IMR-90 (cell line): ENCODE results near the gene BRDT. TPM values are rescaled to one million over a fixed set of nuclear protein-coding genes. Genes with fewer than 3 reads are reported as not detected.
A peak's percentile ranks its signal among the peaks of the same experiment; 100 is the strongest.

Experiments
- ATAC-seq: fragments of 200-7000 bp; cut with Tn5 transposase; 2 replicates; pipeline ENCODE4 v1.9.1; 2020; ENCODE audit warnings: low read depth, mild to moderate bottlenecking, moderate library complexity
- BruUV-seq: library from RNA; stranded (reverse); fragments of 400-500 nt; replicated peaks from 2 replicates; lab custom pipeline; 2021; lab: Mats Ljungman, UMichigan
- CTCF ChIA-PET: fragments of 300-600 bp; formaldehyde crosslinking; extraction: SDS; loops from one replicate; lab custom pipeline; 2021; ENCODE audit warnings: antibody characterized with exemption; lab: Yijun Ruan, JAX
- POLR2A ChIA-PET: fragments of 300-600 bp; sonication (Branson Sonifier 250); formaldehyde crosslinking; loops from one replicate; lab custom pipeline; 2022; ENCODE audit warnings: antibody characterized with exemption; ENCODE audit not compliant: unreplicated experiment; lab: Charles Lee
- DNase-seq: peaks from one replicate; pipeline ENCODE4 v3.0.0; 2013
- H2AFZ ChIP-seq: replicated peaks from 2 replicates; pipeline ENCODE3; 2013; ENCODE audit warnings: low read length, mild to moderate bottlenecking; ENCODE audit not compliant: poor library complexity
- H2AK5ac ChIP-seq: 2 replicates; pipeline ENCODE4 v1.6.1; 2013; ENCODE audit warnings: low read depth, low read length, inconsistent platforms
- H2AK9ac ChIP-seq: replicated peaks from 2 replicates; pipeline ENCODE3; 2013; ENCODE audit warnings: mild to moderate bottlenecking, low read depth, low read length, moderate library complexity; ENCODE audit not compliant: poor library complexity
- H2BK120ac ChIP-seq: 2 replicates; pipeline ENCODE4 v1.6.1; 2013; ENCODE audit warnings: low read depth, low read length, inconsistent platforms
- H2BK15ac ChIP-seq: 3 replicates; pipeline ENCODE4 v1.6.1; 2013; ENCODE audit warnings: low read depth, low read length, inconsistent platforms
- H2BK20ac ChIP-seq: 2 replicates; pipeline ENCODE4 v1.6.1; 2013; ENCODE audit warnings: low read depth, mild to moderate bottlenecking, inconsistent platforms, low read length, moderate library complexity
- H2BK5ac ChIP-seq: 2 replicates; pipeline ENCODE4 v1.6.1; 2013; ENCODE audit warnings: mild to moderate bottlenecking, low read depth, low read length, inconsistent platforms; ENCODE audit not compliant: poor library complexity, severe bottlenecking
- H3K14ac ChIP-seq: replicated peaks from 2 replicates; pipeline ENCODE4 v1.6.1; 2013; ENCODE audit warnings: low read depth, low read length, inconsistent platforms
- H3K18ac ChIP-seq: 2 replicates; pipeline ENCODE4 v1.6.1; 2013; ENCODE audit warnings: low read depth, low read length, control low read depth
- H3K23ac ChIP-seq: 2 replicates; pipeline ENCODE4 v1.6.1; 2013; ENCODE audit warnings: low read depth, low read length, inconsistent platforms
- H3K27ac ChIP-seq: 2 replicates; pipeline ENCODE4 v1.5.1; 2013; ENCODE audit warnings: mild to moderate bottlenecking, control low read depth, low read length; ENCODE audit not compliant: insufficient read depth
- H3K27me3 ChIP-seq: 2 replicates; pipeline ENCODE4 v1.6.1; 2013; ENCODE audit warnings: low read length; ENCODE audit not compliant: control insufficient read depth, insufficient read depth
- H3K36me3 ChIP-seq: 2 replicates; pipeline ENCODE4 v1.6.1; 2013; ENCODE audit warnings: low read length, mixed read lengths; ENCODE audit not compliant: control insufficient read depth, insufficient read depth
- H3K4ac ChIP-seq: 2 replicates; pipeline ENCODE4 v1.6.1; 2013; ENCODE audit warnings: low read depth, low read length, inconsistent platforms
- H3K4me1 ChIP-seq: 2 replicates; pipeline ENCODE4 v1.6.1; 2013; ENCODE audit warnings: low read length, mixed read lengths; ENCODE audit not compliant: control insufficient read depth, insufficient read depth
- H3K4me2 ChIP-seq: 2 replicates; pipeline ENCODE4 v1.6.1; 2013; ENCODE audit warnings: low read depth, mild to moderate bottlenecking, control low read depth, low read length, moderate library complexity
- H3K4me3 ChIP-seq: 2 replicates; pipeline ENCODE4 v1.5.1; 2013; ENCODE audit warnings: low read depth, mild to moderate bottlenecking, control low read depth, low read length, moderate library complexity; ENCODE audit not compliant: insufficient read depth
- H3K56ac ChIP-seq: 2 replicates; pipeline ENCODE4 v1.6.1; 2013; ENCODE audit warnings: low read length, inconsistent platforms; ENCODE audit not compliant: insufficient read depth; ENCODE audit errors: extremely low read depth
- H3K79me1 ChIP-seq, 2 experiments: 2 replicates each; pipeline ENCODE4 v1.6.1; 2013; ENCODE audit warnings: low read length in 2 of 2, inconsistent platforms in 1 of 2, low read depth in 1 of 2
- H3K9ac ChIP-seq: 2 replicates; pipeline ENCODE4 v1.6.1; 2013; ENCODE audit warnings: low read depth, low read length, control low read depth
- H3K9me1 ChIP-seq: 2 replicates; pipeline ENCODE4 v1.6.1; 2013; ENCODE audit warnings: low read length, inconsistent platforms; ENCODE audit not compliant: insufficient read depth
- H3K9me3 ChIP-seq: 2 replicates; pipeline ENCODE4 v1.6.1; 2013; ENCODE audit warnings: low read length; ENCODE audit not compliant: control insufficient read depth, insufficient read depth
- H4K20me1 ChIP-seq: 2 replicates; pipeline ENCODE4 v1.6.1; 2013; ENCODE audit warnings: low read length, inconsistent platforms; ENCODE audit not compliant: insufficient read depth
- H4K5ac ChIP-seq: 2 replicates; pipeline ENCODE4 v1.6.1; 2013; ENCODE audit warnings: mild to moderate bottlenecking, low read depth, low read length, control low read depth
- H4K8ac ChIP-seq, 2 experiments: 2 replicates each; pipeline ENCODE4 v1.6.1; 2013; ENCODE audit warnings: low read depth in 2 of 2, low read length in 2 of 2, control low read depth in 1 of 2, inconsistent platforms in 1 of 2
- H4K91ac ChIP-seq: 2 replicates; pipeline ENCODE4 v1.6.1; 2013; ENCODE audit warnings: low read depth, low read length, inconsistent platforms; ENCODE audit not compliant: insufficient read depth
- BHLHE40 ChIP-seq: fragments of 150-350 bp; IDR thresholded peaks from 2 replicates; pipeline ENCODE4 v1.6.1; 2016; ENCODE audit warnings: mild to moderate bottlenecking, low read depth, low read length
- CEBPB ChIP-seq: IDR thresholded peaks from 2 replicates; pipeline ENCODE4 v1.6.1; 2012; ENCODE audit warnings: low read depth, low read length, improper control_type of control experiment
- CHD1 ChIP-seq: IDR thresholded peaks from 2 replicates; pipeline ENCODE4 v1.6.1; 2012; ENCODE audit warnings: low read depth, low read length, improper control_type of control experiment
- CTCF ChIP-seq: conservative IDR thresholded peaks from 2 replicates; pipeline ENCODE4 v1.5.1; 2012; ENCODE audit warnings: mild to moderate bottlenecking, low read depth, low read length, improper control_type of control experiment
- ELK1 ChIP-seq: fragments of 150-350 bp; IDR thresholded peaks from 2 replicates; pipeline ENCODE4 v1.6.1; 2016; ENCODE audit warnings: low read depth, mild to moderate bottlenecking, low read length, moderate library complexity, borderline replicate concordance
- FOS ChIP-seq: fragments of 150-350 bp; IDR thresholded peaks from 2 replicates; pipeline ENCODE4 v1.6.1; 2016; ENCODE audit warnings: low read depth, low read length
- MAFK ChIP-seq: IDR thresholded peaks from 2 replicates; pipeline ENCODE4 v1.6.1; 2012; ENCODE audit warnings: low read depth, low read length, improper control_type of control experiment
- MAZ ChIP-seq: IDR thresholded peaks from 2 replicates; pipeline ENCODE4 v1.6.1; 2012; ENCODE audit warnings: low read depth, mild to moderate bottlenecking, low read length, improper control_type of control experiment, moderate library complexity, borderline replicate concordance
- MXI1 ChIP-seq: IDR thresholded peaks from 2 replicates; pipeline ENCODE4 v1.6.1; 2012; ENCODE audit warnings: low read depth, mild to moderate bottlenecking, low read length, moderate library complexity, borderline replicate concordance
- NFE2L2 ChIP-seq: fragments of 150-350 bp; IDR thresholded peaks from 2 replicates; pipeline ENCODE4 v1.6.1; 2016; ENCODE audit warnings: low read depth, mild to moderate bottlenecking, low read length
- POLR2A ChIP-seq: IDR thresholded peaks from 2 replicates; pipeline ENCODE4 v1.6.1; 2012; ENCODE audit warnings: mild to moderate bottlenecking, low read depth, low read length
- RAD21 ChIP-seq: IDR thresholded peaks from 2 replicates; pipeline ENCODE4 v1.6.1; 2012; ENCODE audit warnings: low read length, improper control_type of control experiment
- RCOR1 ChIP-seq: IDR thresholded peaks from 2 replicates; pipeline ENCODE4 v1.6.1; 2012; ENCODE audit warnings: mild to moderate bottlenecking, low read length, improper control_type of control experiment; ENCODE audit not compliant: insufficient replicate concordance
- RFX5 ChIP-seq: IDR thresholded peaks from 2 replicates; pipeline ENCODE4 v1.8.0; 2012; ENCODE audit warnings: low read depth, mild to moderate bottlenecking, low read length, moderate library complexity
- SMC3 ChIP-seq: fragments of 150-350 bp; IDR thresholded peaks from 2 replicates; pipeline ENCODE4 v1.6.1; 2016; ENCODE audit warnings: low read depth, mild to moderate bottlenecking, antibody characterized with exemption, low read length, moderate library complexity
- USF2 ChIP-seq: fragments of 150-350 bp; IDR thresholded peaks from 2 replicates; pipeline ENCODE4 v1.6.1; 2017; ENCODE audit warnings: mild to moderate bottlenecking, antibody characterized with exemption, low read length, low read depth
- dilution Hi-C: fragments of 300-500 bp; cut with HindIII; formaldehyde crosslinking; loops from one replicate; pipeline ENCODE4 v1.14.3; 2018; ENCODE audit warnings: low sequenced_read_pairs; ENCODE audit not compliant: unreplicated experiment
- in situ Hi-C: fragments of 300-500 bp; cut with MboI; formaldehyde crosslinking; loops from 3 replicates; pipeline ENCODE4 v1.14.3; 2019; ENCODE audit warnings: low sequenced_read_pairs, inconsistent platforms, mixed read lengths
- intact Hi-C: fragments of 100-400 bp; cut with micrococcal nuclease; formaldehyde crosslinking; loops from 2 replicates; pipeline ENCODE4 v1.10.0; 2022
- polyA plus RNA-seq, 3 experiments: library from polyadenylated mRNA; depleted of rRNA; stranded (reverse); fragments of >200 nt; gene quantifications; 2 replicates each; pipeline ENCODE4 v1.2.3, GENCODE V29; 2012; ENCODE audit warnings: low replicate concordance in 1 of 3
- total RNA-seq: library from RNA; depleted of rRNA; stranded (reverse); fragments of >200 nt; gene quantifications from 2 replicates; pipeline ENCODE4 v1.2.3, GENCODE V29; 2012

BRDT gene
- total and polyA plus RNA-seq, 2 of the 4 experiments (the other 2 are of a cell fraction): not detected

GRCh38 chr1:91901231-91901630, 48.0 kb upstream of the BRDT start:
- ChIA-PET CTCF (interaction anchor here (1.0 kb wide), 1 partner anchor 15 kb away, joined by 3 read pairs; the partner anchor contains the start of gene TGFBR3), POLR2A (no interaction called here)
- peak overlapping the region; percentile 56; the same call in 1 of the 3 replicates for H2BK15ac ChIP-seq
- H2AFZ ChIP-seq: no peak overlapping the region
- H3K4me2 ChIP-seq: no peak overlapping the region
- H4K5ac ChIP-seq: no peak overlapping the region
- peak overlapping the region; percentile 43; the same call in 1 of the 2 replicates for H3K27ac ChIP-seq
- intact Hi-C loops (no loop called here), in situ Hi-C loops (no loop called here), dilution Hi-C loops (no loop called here)
- H3K18ac ChIP-seq: no peak overlapping the region
- no peak overlapping the region for H3K9ac ChIP-seq
- ATAC-seq (peak; percentile 32), DNase-seq (peak; percentile 66)
- H3K27me3 ChIP-seq: no peaks in the 10 kb centered on the region
- H3K4ac ChIP-seq: no peak overlapping the region
- H3K79me1 ChIP-seq: no peaks in the 10 kb centered on the region
- peaks cover 7% of the 10 kb centered on the region; the same call in 1 of the 2 replicates for H3K4me1 ChIP-seq
- H2BK20ac ChIP-seq: no peak overlapping the region
- no peak overlapping the region for H2AK9ac ChIP-seq
- H3K23ac ChIP-seq: no peak overlapping the region
- H2BK5ac ChIP-seq: peak overlapping the region; percentile 82
- no peak overlapping the region for H3K56ac ChIP-seq
- no TSS peak for BruUV-seq
- H3K9me3 ChIP-seq: no peaks in the 10 kb centered on the region
- no peaks in the 10 kb centered on the region for H3K36me3 ChIP-seq
- no peak for TF ChIP-seq FOS
- no peak for TF ChIP-seq MAZ
- TF ChIP-seq NFE2L2: no peak
- no peak for TF ChIP-seq USF2
- no peak for TF ChIP-seq RAD21
- TF ChIP-seq SMC3: no peak
- TF ChIP-seq RCOR1: no peak
- no peak for TF ChIP-seq MAFK
- no peak for TF ChIP-seq CHD1
- no peak for TF ChIP-seq ELK1
- no peak for TF ChIP-seq CTCF
- no peak for TF ChIP-seq POLR2A
- TF ChIP-seq RFX5: no peak
- no peak for TF ChIP-seq MXI1
- TF ChIP-seq CEBPB: no peak
- TF ChIP-seq BHLHE40: no peak
- H3K14ac ChIP-seq: no peak overlapping the region
- H3K9me1 ChIP-seq: peaks cover 6% of the 10 kb centered on the region; the same call in 1 of the 2 replicates
- H4K20me1 ChIP-seq: peaks cover 3% of the 10 kb centered on the region; the same call in 1 of the 2 replicates
- H4K91ac ChIP-seq: no peak overlapping the region
- H2BK120ac ChIP-seq: no peak overlapping the region
- no peak overlapping the region for H3K4me3 ChIP-seq
- no peak overlapping the region for H4K8ac ChIP-seq
- no peak overlapping the region for H2AK5ac ChIP-seq
